A673 (cell line): ENCODE data around the gene TMEM272. TPM values are rescaled to one million over a fixed set of nuclear protein-coding genes. Genes with fewer than 3 reads are reported as not detected.

Experiments used
- BruUV-seq: library from RNA; stranded (reverse); fragments of 400-500 nt; replicated peaks from 2 replicates; lab custom pipeline; 2021; lab: Mats Ljungman, UMichigan
- CTCF ChIA-PET: fragments of 300-600 bp; sonication (Branson Sonifier 250); formaldehyde crosslinking; loops from one replicate; lab custom pipeline; 2022; ENCODE audit warnings: antibody characterized with exemption; lab: Charles Lee
- POLR2A ChIA-PET: fragments of 300-600 bp; sonication (Branson Sonifier 250); formaldehyde crosslinking; loops from one replicate; lab custom pipeline; 2022; ENCODE audit warnings: antibody characterized with exemption; ENCODE audit not compliant: low non-redundant PET; lab: Charles Lee
- DNase-seq: peaks from one replicate; pipeline ENCODE4 v3.0.0-alpha.2; 2015; ENCODE audit warnings: low spot score
- H3K27ac ChIP-seq: fragments of 200-600 bp; sonication (generic); 2 replicates; pipeline ENCODE4 v1.5.1; 2016; ENCODE audit warnings: mixed run types, low read depth, mild to moderate bottlenecking, mixed read lengths, antibody characterized with exemption, low read length; ENCODE audit not compliant: poor library complexity, severe bottlenecking
- H3K27me3 ChIP-seq: fragments of 200-600 bp; sonication (generic); replicated peaks from 2 replicates; pipeline ENCODE4 v1.6.1; 2017; ENCODE audit warnings: mixed run types, low read depth, mild to moderate bottlenecking, mixed read lengths, antibody characterized with exemption, low read length; ENCODE audit not compliant: insufficient read depth, poor library complexity
- H3K36me3 ChIP-seq: fragments of 200-600 bp; sonication (generic); 2 replicates; pipeline ENCODE4 v1.6.1; 2016; ENCODE audit warnings: mixed run types, mild to moderate bottlenecking, mixed read lengths, antibody characterized with exemption, low read length; ENCODE audit not compliant: insufficient read depth, poor library complexity, severe bottlenecking
- H3K4me1 ChIP-seq: fragments of 200-600 bp; sonication (generic); 2 replicates; pipeline ENCODE4 v1.6.1; 2017; ENCODE audit warnings: mixed run types, mild to moderate bottlenecking, mixed read lengths, antibody characterized with exemption, low read length; ENCODE audit not compliant: insufficient read depth, poor library complexity, severe bottlenecking
- H3K4me3 ChIP-seq: fragments of 200-600 bp; sonication (generic); 2 replicates; pipeline ENCODE4 v1.5.1; 2016; ENCODE audit warnings: low read depth, mixed run types, mild to moderate bottlenecking, mixed read lengths, low read length; ENCODE audit not compliant: poor library complexity, severe bottlenecking
- H3K9me3 ChIP-seq: fragments of 200-600 bp; sonication (generic); 2 replicates; pipeline ENCODE4 v1.6.1; 2016; ENCODE audit warnings: mixed run types, low read depth, mild to moderate bottlenecking, mixed read lengths, antibody characterized with exemption, low read length; ENCODE audit not compliant: poor library complexity, severe bottlenecking
- EZH2 ChIP-seq: fragments of 200-600 bp; sonication (generic); IDR thresholded peaks from 2 replicates; pipeline ENCODE4 v1.6.1; 2017; ENCODE audit warnings: borderline replicate concordance, low read depth, mild to moderate bottlenecking, mixed read lengths, antibody characterized with exemption, low read length; ENCODE audit not compliant: poor library complexity, severe bottlenecking
- intact Hi-C: fragments of 100-400 bp; cut with micrococcal nuclease; formaldehyde crosslinking; loops from one replicate; pipeline ENCODE4 v1.10.0; 2022; ENCODE audit not compliant: unreplicated experiment
- total RNA-seq: library from RNA; stranded (reverse); gene quantifications from 2 replicates; pipeline ENCODE4 v1.2.3, GENCODE V29; 2021
- TF ChIP-seq, protein P1 (sequence below): fragments of 300-800, 200-600 bp; sonication (generic); conservative IDR thresholded peaks from 2 replicates; pipeline ENCODE4 v1.5.1; 2017; ENCODE audit warnings: low read depth, mild to moderate bottlenecking, antibody characterized with exemption, low read length, moderate library complexity, mixed read lengths

The TMEM272 gene
- total RNA-seq, 1 experiment from 2014 or later = not detected

DNA sequence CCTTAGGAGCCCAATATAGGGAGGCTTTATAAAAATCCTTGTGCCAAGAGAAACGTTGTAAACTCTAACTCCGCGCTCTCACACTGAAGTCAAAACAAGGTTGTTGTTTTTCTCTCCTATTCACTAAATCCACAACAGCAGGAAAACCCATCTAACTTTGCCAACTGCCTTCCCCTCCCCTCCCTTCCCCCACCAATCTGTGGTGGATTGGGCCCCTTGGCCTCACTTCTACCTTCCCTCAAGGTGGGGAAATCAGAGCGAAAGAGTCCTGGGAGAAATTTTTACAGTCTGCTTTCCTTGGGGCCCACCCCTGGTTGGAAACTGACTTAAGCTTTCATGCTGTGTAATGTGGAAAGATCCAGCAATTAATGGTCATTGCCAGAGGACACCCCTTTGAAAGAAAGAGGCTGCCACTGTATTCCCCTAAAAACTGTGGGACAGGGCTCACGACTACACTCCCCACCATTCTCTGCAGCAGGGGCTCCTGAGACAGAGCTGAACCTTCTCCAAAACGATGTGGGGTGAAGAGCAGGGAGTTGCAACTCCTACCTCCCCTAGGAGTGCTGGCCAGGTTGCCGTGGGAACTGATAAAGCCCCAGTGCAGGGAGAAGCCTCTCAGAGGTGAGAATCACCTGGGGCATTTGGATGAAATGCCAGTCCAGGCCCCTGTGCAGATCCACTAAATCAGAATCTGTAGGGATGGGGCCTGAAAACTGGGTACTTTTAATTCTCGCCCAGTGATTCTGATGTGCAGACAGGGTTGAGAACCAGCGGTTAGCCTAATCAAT lies 42.2 kb downstream of the TMEM272 start:
- Histone ChIP-seq H3K4me3 (peak overlapping the region; percentile 69), H3K27ac (peak overlapping the region; percentile 96), H3K4me1 (peaks cover 27% of the 10 kb centered on the region), H3K36me3 (no peaks in the 10 kb centered on the region), H3K27me3 (no peaks in the 10 kb centered on the region), H3K9me3 (no peaks in the 10 kb centered on the region)
- ChIA-PET CTCF (interaction anchor here (0.7 kb wide), 1 partner anchor 648 kb away, joined by 9 read pairs; no protein-coding TSS in a partner anchor), POLR2A (no interaction called here)
- no peak for DNase-seq
- intact Hi-C loops = loop anchor here (1.0 to 10.0 kb wide), 2 partner anchors 16 to 658 kb away; no protein-coding TSS in a partner anchor
- TF ChIP-seq, protein P1, sequence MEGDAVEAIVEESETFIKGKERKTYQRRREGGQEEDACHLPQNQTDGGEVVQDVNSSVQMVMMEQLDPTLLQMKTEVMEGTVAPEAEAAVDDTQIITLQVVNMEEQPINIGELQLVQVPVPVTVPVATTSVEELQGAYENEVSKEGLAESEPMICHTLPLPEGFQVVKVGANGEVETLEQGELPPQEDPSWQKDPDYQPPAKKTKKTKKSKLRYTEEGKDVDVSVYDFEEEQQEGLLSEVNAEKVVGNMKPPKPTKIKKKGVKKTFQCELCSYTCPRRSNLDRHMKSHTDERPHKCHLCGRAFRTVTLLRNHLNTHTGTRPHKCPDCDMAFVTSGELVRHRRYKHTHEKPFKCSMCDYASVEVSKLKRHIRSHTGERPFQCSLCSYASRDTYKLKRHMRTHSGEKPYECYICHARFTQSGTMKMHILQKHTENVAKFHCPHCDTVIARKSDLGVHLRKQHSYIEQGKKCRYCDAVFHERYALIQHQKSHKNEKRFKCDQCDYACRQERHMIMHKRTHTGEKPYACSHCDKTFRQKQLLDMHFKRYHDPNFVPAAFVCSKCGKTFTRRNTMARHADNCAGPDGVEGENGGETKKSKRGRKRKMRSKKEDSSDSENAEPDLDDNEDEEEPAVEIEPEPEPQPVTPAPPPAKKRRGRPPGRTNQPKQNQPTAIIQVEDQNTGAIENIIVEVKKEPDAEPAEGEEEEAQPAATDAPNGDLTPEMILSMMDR = no peak
- no peak for TF ChIP-seq EZH2
- BruUV-seq = TSS peak; percentile 81

DNA sequence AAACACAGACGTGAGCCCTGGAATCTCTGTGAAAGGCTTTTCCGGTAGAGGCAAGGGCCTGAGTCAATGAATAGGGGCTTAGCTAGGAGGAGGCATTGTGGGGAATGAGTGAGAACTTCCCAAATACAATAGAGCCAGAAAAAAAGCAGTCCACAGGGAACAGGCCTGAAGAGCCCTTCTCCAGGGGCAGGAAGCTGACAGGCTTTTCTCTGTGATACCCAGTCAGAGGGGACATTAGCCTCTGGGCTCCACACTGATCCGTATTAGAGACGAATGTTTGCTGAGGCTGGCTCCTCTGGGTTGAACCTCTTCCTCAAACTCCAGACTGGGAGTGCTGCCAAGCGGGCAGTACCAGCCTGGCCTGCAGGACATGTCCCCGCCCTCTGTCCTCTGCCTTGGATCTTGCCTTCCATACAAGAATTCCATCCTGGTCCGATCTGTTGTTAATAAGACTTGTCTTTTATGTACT lies 43.3 kb downstream of the TMEM272 start:
- POLR2A ChIA-PET = no interaction called here
- Histone ChIP-seq H3K27me3 (no peaks in the 10 kb centered on the region), H3K4me3 (no peak overlapping the region), H3K9me3 (no peaks in the 10 kb centered on the region), H3K36me3 (no peaks in the 10 kb centered on the region), H3K27ac (peak overlapping the region; percentile 11), H3K4me1 (peaks cover 27% of the 10 kb centered on the region)
- TF ChIP-seq, protein P1 = no peak
- no peak for TF ChIP-seq EZH2
- no TSS peak for BruUV-seq
- peak; percentile 51 for DNase-seq
- CTCF ChIA-PET = no interaction called here
- intact Hi-C loops = loop anchor here (10.0 kb wide), 1 partner anchor 657 kb away; no protein-coding TSS in a partner anchor

DNA sequence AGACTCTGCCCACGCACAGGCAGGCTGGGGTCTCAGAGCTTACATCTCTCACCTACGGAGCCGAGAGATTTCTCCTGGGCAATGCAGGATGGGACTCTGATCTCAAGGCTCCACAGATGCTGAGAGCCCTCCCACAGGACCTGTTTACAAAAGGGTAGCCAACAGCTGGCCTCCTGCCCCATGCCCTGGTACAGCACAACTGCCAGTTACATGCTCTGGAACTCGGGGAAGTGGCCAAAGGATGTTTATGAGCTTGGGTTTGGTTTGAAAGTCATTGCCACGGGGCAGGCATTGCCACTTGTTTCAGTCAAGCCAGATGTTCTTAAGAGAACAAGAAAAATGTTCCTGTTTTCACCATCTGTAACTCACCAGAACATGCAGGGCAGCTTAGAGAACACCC lies 44.5 kb downstream of the TMEM272 start:
- Histone ChIP-seq H3K9me3 (no peaks in the 10 kb centered on the region), H3K4me3 (no peak overlapping the region), H3K27me3 (no peaks in the 10 kb centered on the region), H3K4me1 (peaks cover 27% of the 10 kb centered on the region), H3K36me3 (no peaks in the 10 kb centered on the region), H3K27ac (no peak overlapping the region)
- intact Hi-C loops = loop anchor here (10.0 kb wide), 1 partner anchor 656 kb away; no protein-coding TSS in a partner anchor
- POLR2A ChIA-PET = no interaction called here
- BruUV-seq = no TSS peak
- DNase-seq = no peak
- CTCF ChIA-PET = interaction anchor here (1.3 kb wide), 1 partner anchor 366 kb away, joined by 4 read pairs; no protein-coding TSS in a partner anchor
- no peak for TF ChIP-seq EZH2
- TF ChIP-seq, protein P1 = no peak
